ENCODE measurements around the gene MAP3K20. TPM values are rescaled to one million over a fixed set of nuclear protein-coding genes. Genes with fewer than 3 reads are reported as not detected.
A peak's percentile ranks its signal among the peaks of the same experiment; 100 is the strongest.

The MAP3K20 gene
- polyA plus RNA-seq, 1 experiment: 74.6 TPM

DNA sequence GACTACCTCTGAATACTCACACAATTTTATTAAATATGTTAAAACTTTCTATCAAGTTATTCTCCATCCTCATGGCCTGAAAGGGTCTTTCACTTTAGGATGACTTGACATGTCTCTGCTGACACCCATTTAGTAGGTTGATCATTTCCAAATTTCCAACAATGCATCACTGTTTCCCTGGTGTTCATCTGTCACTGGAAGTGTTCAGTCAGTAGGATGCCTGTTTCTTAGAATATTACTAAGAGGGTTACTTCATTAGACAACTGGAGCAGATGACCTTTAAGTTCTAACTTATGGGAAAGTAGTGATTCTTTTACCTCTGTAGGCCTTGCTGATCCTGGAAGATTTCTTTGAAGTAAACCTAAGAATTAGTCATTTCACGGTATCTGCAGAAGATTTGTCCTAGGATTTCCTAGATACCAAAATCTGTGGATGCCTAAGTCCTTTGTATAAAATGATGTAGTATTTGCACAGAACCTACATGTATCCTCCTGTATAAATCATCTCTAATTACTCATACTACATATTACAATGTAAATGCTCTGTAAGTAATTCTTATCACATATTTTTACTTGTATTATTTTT is 77.7 kb downstream of the MAP3K20 start:
- no peak overlapping the region for H3K27ac ChIP-seq (ENCODE audit: low read depth, low read length)
- CTCF ChIA-PET: interaction anchor here (1.5 kb wide), 1 partner anchor 131 kb away, joined by 3 read pairs; no protein-coding TSS in a partner anchor
- POLR2A ChIA-PET: no interaction called here

GRCh38 chr2:173157676-173158293 is 82.1 kb downstream of the MAP3K20 start:
- ChIA-PET CTCF (interaction anchor here (1.1 to 1.3 kb wide), 3 partner anchors 66 to 131 kb away, joined by 3 to 4 read pairs (median 3); no protein-coding TSS in a partner anchor), POLR2A (no interaction called here)
- TF ChIP-seq, protein P1, sequence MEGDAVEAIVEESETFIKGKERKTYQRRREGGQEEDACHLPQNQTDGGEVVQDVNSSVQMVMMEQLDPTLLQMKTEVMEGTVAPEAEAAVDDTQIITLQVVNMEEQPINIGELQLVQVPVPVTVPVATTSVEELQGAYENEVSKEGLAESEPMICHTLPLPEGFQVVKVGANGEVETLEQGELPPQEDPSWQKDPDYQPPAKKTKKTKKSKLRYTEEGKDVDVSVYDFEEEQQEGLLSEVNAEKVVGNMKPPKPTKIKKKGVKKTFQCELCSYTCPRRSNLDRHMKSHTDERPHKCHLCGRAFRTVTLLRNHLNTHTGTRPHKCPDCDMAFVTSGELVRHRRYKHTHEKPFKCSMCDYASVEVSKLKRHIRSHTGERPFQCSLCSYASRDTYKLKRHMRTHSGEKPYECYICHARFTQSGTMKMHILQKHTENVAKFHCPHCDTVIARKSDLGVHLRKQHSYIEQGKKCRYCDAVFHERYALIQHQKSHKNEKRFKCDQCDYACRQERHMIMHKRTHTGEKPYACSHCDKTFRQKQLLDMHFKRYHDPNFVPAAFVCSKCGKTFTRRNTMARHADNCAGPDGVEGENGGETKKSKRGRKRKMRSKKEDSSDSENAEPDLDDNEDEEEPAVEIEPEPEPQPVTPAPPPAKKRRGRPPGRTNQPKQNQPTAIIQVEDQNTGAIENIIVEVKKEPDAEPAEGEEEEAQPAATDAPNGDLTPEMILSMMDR (IDR thresholded peaks at IDR 0.05; ENCODE audit: low read depth, low read length): no peak
- Histone ChIP-seq H3K27ac (ENCODE audit: low read depth, low read length) (no peak overlapping the region), H3K9me3 (ENCODE audit: control insufficient read depth, insufficient read depth, low read length) (peaks cover 4% of the 10 kb centered on the region), H3K4me3 (ENCODE audit: low read depth, low read length) (no peak overlapping the region), H3K27me3 (ENCODE audit: control insufficient read depth, insufficient read depth, low read length) (no peaks in the 10 kb centered on the region)
- DNase-seq (ENCODE audit: low read depth, low spot score): no peak

More for the DNA sequence above, 77.7 kb downstream of the MAP3K20 start:
- DNase-seq (ENCODE audit: low read depth, low spot score): no peak
- no peaks in the 10 kb centered on the region for H3K27me3 ChIP-seq (ENCODE audit: control insufficient read depth, insufficient read depth, low read length)
- TF ChIP-seq, protein P1 (IDR thresholded peaks at IDR 0.05; ENCODE audit: low read depth, low read length): no peak
- H3K4me3 ChIP-seq (ENCODE audit: low read depth, low read length): no peak overlapping the region
- peaks cover 4% of the 10 kb centered on the region for H3K9me3 ChIP-seq (ENCODE audit: control insufficient read depth, insufficient read depth, low read length)

GRCh38 chr2:173159791-173160463 is 84.3 kb downstream of the MAP3K20 start:
- POLR2A ChIA-PET: interaction anchor here (0.7 to 1.0 kb wide), 5 partner anchors 24 to 132 kb away, joined by 3 to 5 read pairs (median 3); no protein-coding TSS in a partner anchor
- H3K4me3 ChIP-seq (ENCODE audit: low read depth, low read length): no peak overlapping the region

DNA sequence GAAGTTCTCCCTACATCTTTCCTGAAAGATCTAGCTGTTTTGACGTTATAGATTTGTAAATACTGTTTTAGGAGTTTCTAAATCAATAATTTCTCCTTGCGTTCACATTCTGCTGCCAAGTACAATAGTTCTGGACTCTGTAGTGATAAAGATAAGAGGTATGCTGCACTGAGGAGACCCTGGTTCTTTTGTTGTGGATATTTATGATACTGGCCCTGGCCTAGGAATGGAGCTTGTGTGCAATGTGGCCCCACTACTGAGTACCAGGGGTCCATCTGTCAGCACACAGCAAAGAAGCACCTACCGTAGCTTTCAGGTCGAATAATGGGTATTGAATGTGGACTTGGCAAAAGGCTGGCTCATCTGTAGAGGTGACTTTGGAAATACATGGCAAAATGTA is 85.0 kb downstream of the MAP3K20 start:
- POLR2A ChIA-PET: interaction anchor here (0.7 to 1.0 kb wide), 2 partner anchors 80 to 132 kb away, joined by 3 read pairs; no protein-coding TSS in a partner anchor
- no peaks in the 10 kb centered on the region for H3K27me3 ChIP-seq (ENCODE audit: control insufficient read depth, insufficient read depth, low read length)
- DNase-seq (ENCODE audit: low read depth, low spot score): no peak
- TF ChIP-seq, protein P1 (IDR thresholded peaks at IDR 0.05; ENCODE audit: low read depth, low read length): no peak
- H3K9me3 ChIP-seq (ENCODE audit: control insufficient read depth, insufficient read depth, low read length): peaks cover 4% of the 10 kb centered on the region
- peak overlapping the region; percentile 53 for H3K27ac ChIP-seq (ENCODE audit: low read depth, low read length)
- H3K4me3 ChIP-seq (ENCODE audit: low read depth, low read length): no peak overlapping the region
- CTCF ChIA-PET: no interaction called here

More at GRCh38 chr2:173159791-173160463, 84.3 kb downstream of the MAP3K20 start:
- TF ChIP-seq, protein P1 (IDR thresholded peaks at IDR 0.05; ENCODE audit: low read depth, low read length): no peak
- CTCF ChIA-PET: interaction anchor here (0.8 kb wide), 1 partner anchor 50 kb away, joined by 4 read pairs; no protein-coding TSS in a partner anchor
- peaks cover 4% of the 10 kb centered on the region for H3K9me3 ChIP-seq (ENCODE audit: control insufficient read depth, insufficient read depth, low read length)
- H3K27ac ChIP-seq (ENCODE audit: low read depth, low read length): peak overlapping the region; percentile 42
- DNase-seq (ENCODE audit: low read depth, low spot score): peak; percentile 92
- no peaks in the 10 kb centered on the region for H3K27me3 ChIP-seq (ENCODE audit: control insufficient read depth, insufficient read depth, low read length)

All from AG04450 (cell line).